Measurements from ENCODE around the gene ENO4.

DNA sequence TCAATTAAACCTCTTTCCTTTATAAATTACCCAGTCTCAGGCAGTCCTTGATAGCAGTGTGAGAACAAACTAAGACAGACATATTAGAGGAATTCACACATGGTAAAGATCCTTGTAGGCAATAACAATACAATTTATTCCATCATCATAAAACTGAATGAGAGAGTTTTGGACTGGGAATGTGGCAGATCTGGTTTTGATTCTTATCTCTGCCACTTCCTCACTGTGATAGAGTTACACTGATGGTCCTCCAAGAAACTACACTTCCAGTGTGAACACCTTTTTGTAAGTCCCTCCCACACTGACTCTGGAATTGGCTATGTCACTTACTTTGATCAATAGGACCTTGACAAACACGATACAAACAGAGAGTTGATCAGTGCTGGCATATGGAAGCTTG lies 2.9 kb downstream of the ENO4 start:
- TF ChIP-seq, protein P1, sequence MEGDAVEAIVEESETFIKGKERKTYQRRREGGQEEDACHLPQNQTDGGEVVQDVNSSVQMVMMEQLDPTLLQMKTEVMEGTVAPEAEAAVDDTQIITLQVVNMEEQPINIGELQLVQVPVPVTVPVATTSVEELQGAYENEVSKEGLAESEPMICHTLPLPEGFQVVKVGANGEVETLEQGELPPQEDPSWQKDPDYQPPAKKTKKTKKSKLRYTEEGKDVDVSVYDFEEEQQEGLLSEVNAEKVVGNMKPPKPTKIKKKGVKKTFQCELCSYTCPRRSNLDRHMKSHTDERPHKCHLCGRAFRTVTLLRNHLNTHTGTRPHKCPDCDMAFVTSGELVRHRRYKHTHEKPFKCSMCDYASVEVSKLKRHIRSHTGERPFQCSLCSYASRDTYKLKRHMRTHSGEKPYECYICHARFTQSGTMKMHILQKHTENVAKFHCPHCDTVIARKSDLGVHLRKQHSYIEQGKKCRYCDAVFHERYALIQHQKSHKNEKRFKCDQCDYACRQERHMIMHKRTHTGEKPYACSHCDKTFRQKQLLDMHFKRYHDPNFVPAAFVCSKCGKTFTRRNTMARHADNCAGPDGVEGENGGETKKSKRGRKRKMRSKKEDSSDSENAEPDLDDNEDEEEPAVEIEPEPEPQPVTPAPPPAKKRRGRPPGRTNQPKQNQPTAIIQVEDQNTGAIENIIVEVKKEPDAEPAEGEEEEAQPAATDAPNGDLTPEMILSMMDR (IDR thresholded peaks at IDR 0.05; ENCODE audit: insufficient read depth, low read depth, low read length): no peak
- no peak for TF ChIP-seq EZH2 (IDR thresholded peaks at IDR 0.05; ENCODE audit: insufficient read depth, low read length)
